Measurements from ENCODE around the gene PSME2.

The PSME2 gene

DNA sequence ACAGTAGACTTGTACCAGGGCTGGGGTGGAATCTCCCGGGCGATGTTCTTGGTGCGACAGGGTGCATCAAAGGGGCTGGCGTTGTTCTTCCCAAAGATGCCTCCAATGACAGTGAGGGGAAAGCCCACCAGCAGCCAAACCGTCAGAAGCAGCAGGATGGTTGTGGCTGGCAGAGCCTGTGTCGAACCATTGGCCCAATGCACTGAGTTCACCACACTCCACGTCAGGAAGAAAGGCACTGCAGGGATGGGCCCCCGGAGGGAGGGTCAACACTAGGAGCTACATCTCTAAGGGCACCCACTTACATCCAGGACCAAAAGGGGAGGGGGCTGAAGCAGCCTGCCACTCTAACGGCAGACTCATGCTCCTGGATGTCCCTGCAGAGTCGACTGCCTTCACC is 44.0 kb upstream of the PSME2 start:
- no peak for DNase-seq (ENCODE audit: low read depth, low spot score)
- TF ChIP-seq, protein P1, sequence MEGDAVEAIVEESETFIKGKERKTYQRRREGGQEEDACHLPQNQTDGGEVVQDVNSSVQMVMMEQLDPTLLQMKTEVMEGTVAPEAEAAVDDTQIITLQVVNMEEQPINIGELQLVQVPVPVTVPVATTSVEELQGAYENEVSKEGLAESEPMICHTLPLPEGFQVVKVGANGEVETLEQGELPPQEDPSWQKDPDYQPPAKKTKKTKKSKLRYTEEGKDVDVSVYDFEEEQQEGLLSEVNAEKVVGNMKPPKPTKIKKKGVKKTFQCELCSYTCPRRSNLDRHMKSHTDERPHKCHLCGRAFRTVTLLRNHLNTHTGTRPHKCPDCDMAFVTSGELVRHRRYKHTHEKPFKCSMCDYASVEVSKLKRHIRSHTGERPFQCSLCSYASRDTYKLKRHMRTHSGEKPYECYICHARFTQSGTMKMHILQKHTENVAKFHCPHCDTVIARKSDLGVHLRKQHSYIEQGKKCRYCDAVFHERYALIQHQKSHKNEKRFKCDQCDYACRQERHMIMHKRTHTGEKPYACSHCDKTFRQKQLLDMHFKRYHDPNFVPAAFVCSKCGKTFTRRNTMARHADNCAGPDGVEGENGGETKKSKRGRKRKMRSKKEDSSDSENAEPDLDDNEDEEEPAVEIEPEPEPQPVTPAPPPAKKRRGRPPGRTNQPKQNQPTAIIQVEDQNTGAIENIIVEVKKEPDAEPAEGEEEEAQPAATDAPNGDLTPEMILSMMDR (IDR thresholded peaks at IDR 0.05; ENCODE audit: insufficient read depth, low read length, missing control alignments) = no peak
- ChIA-PET POLR2A (no interaction called here), CTCF (interaction anchor here (1.6 to 5.0 kb wide), 2 partner anchors 107 to 118 kb away, joined by 7 to 20 read pairs; partner anchors contain the start of gene CIDEB)
- H3K4me3 ChIP-seq (ENCODE audit: low read depth, low read length) = no peak overlapping the region

- POLR2A ChIA-PET = interaction anchor here (1.0 to 2.4 kb wide), 7 partner anchors 24 to 82 kb away, joined by 3 to 10 read pairs (median 4); partner anchors contain the start of genes DCAF11, NRL, PSME2 and RABGGTA
- no peak for DNase-seq (ENCODE audit: low read depth, low spot score)
- H3K4me3 ChIP-seq (ENCODE audit: low read depth, low read length) = no peak overlapping the region
- TF ChIP-seq, protein P1 (IDR thresholded peaks at IDR 0.05; ENCODE audit: insufficient read depth, low read length, missing control alignments) = no peak
- CTCF ChIA-PET = interaction anchor here (1.1 to 7.5 kb wide), 4 partner anchors 25 to 119 kb away, joined by 3 to 60 read pairs (median 12); partner anchors contain the start of genes CIDEB and IRF9
Observed at GRCh38 chr14:24189460-24189859, 43.0 kb upstream of the PSME2 start.

DNA sequence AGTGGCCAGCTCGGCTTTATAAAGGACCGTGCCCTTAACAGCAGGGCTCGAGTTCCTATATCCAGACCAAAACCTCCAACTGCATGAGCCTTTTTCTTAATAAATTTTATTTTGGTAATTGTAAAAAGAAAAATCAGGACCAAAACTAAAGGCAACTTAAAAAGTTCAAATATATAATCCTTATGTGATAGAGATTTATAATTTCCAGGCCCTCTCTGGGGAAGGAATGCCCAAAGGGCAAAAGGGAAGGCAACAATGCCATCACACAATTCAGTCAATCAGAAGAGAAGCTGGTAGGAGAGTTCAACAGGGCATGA is 42.6 kb upstream of the PSME2 start:
- TF ChIP-seq, protein P1 (IDR thresholded peaks at IDR 0.05; ENCODE audit: insufficient read depth, low read length, missing control alignments) = no peak
- ChIA-PET POLR2A (interaction anchor here (1.0 to 2.4 kb wide), 8 partner anchors 25 to 110 kb away, joined by 3 to 10 read pairs (median 4); partner anchors contain the start of genes DCAF11, DHRS1, NOP9 and NRL), CTCF (interaction anchor here (0.9 to 7.5 kb wide), 6 partner anchors 25 to 242 kb away, joined by 3 to 60 read pairs (median 4); partner anchors contain the start of genes CIDEB, DHRS1, IRF9 and NOP9)
- DNase-seq (ENCODE audit: low read depth, low spot score) = no peak
- H3K4me3 ChIP-seq (ENCODE audit: low read depth, low read length) = peak overlapping the region; percentile 30

DNA sequence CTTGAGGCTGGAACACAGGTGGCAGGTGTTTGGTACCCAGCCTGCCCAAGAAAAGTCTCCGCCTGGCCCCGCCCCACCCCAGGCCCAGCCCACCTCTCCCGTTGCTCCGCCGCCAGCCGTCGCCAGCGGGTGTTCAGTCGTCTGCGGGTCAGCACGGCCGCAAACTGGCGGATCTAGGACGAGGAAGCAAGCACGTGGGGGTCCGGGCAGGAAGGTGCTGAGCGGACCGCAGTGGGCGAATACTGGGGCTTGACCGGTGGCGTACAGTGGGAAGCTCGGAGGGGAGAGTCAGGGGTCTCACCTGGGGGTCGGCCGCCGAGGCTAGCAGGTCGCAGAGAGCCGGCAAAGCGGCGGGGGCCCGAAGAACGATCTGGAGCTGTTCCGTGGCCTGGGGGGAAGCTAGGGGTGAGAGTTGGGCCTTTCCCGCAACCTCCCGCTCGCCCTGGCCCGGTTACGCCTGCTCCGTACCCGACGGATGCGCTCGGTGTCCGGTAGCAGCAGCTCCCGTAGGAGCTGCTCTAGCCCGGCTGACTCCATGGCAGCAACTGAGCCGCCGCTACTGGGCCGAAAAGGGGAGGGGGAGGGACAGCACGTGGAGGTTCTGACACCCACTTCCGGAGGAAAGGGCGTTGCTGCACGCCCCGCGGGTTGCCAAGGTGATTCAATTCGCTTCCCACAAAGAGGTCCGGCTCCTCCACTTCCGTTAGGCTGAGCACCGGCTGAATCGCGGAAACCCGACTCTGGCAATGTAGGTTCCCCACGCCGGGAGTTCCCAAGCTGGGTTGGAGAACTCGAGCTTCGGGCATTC is 42.0 kb upstream of the PSME2 start, which contains the start of gene IPO4:
TSS of gene IPO4 (minus strand) at position 566 of the 808 bp plus-strand sequence. CDS start at position 537, 29 bp downstream.
- peak within 1 kb of the TSS; percentile 84 for H3K4me3 ChIP-seq (ENCODE audit: low read depth, low read length)
- ChIA-PET POLR2A (interaction anchor here (0.6 to 2.4 kb wide), 8 partner anchors 26 to 111 kb away, joined by 3 to 10 read pairs (median 4); partner anchors contain the start of genes DCAF11, DHRS1, NOP9 and NRL), CTCF (interaction anchor here (0.6 to 7.5 kb wide), 6 partner anchors 27 to 1213 kb away, joined by 3 to 60 read pairs (median 4); partner anchors contain the start of genes CIDEB, DHRS1, IRF9 and NOP9)
- TF ChIP-seq, protein P1 (IDR thresholded peaks at IDR 0.05; ENCODE audit: insufficient read depth, low read length, missing control alignments) = no peak
- DNase-seq (ENCODE audit: low read depth, low spot score) = peak; percentile 90

- POLR2A ChIA-PET = interaction anchor here (2.4 kb wide), 1 partner anchor 40 kb away, joined by 10 read pairs; the partner anchor contains the start of genes PSME2 and RNF31
- peak overlapping the region; percentile 84 for H3K4me3 ChIP-seq (ENCODE audit: low read depth, low read length)
- DNase-seq (ENCODE audit: low read depth, low spot score) = no peak
- CTCF ChIA-PET = interaction anchor here (0.5 to 7.5 kb wide), 3 partner anchors 26 to 129 kb away, joined by 3 to 60 read pairs (median 20); partner anchors contain the start of gene IRF9
- TF ChIP-seq, protein P1 (IDR thresholded peaks at IDR 0.05; ENCODE audit: insufficient read depth, low read length, missing control alignments) = no peak
Observed at GRCh38 chr14:24187539-24187915, 41.1 kb upstream of the PSME2 start.

Data from AG04449 (cell line).